Measurements from ENCODE around the gene CCDC27. TPM values are rescaled to one million over a fixed set of nuclear protein-coding genes. Genes with fewer than 3 reads are reported as not detected.

CCDC27 gene
- total RNA-seq, 1 experiment from 2014 or later, result not detected

DNA sequence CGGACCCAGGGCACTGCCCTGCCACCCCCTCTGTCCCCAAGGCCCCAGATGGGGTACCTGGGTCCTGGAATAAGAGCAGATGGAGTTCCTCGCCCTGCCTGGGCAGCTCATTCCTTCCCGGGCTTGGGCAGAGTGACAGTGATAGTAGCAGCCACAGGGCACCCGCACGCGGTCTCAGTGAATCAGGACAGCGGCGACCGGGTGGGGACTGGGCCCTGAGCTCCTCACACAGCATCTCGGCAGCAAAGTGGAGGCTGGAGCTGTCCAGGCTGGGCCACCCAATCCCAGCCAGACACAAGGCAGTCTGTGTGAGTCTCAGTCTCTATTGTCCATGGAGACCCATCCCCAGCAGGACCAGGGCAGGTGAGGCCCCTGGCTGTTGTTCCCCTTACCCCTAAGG is 37.4 kb upstream of the CCDC27 start:
- intact Hi-C loops (cut with micrococcal nuclease; ENCODE audit: unreplicated experiment) (no loop called here), in situ Hi-C loops (cut with HindIII; ENCODE audit: low pct_unique_long_range_greater_than_20kb, low sequenced_read_pairs) (no loop called here)
- ChIA-PET POLR2A (no interaction called here), CTCF (interaction anchor here (0.7 kb wide), 1 partner anchor 10 kb away, joined by 5 read pairs; no protein-coding TSS in a partner anchor)
- H3K9me3 ChIP-seq (ENCODE audit: control insufficient read depth, insufficient read depth, low read depth, low read length), result no peaks in the 10 kb centered on the region
- H3K27ac ChIP-seq (ENCODE audit: low read length), result no peak overlapping the region
- no peaks in the 10 kb centered on the region for H3K36me3 ChIP-seq (ENCODE audit: control insufficient read depth, insufficient read depth, low read length)
- TF ChIP-seq CTCF (IDR thresholded peaks at IDR 0.05) (no peak), POLR2AphosphoS5 (IDR thresholded peaks at IDR 0.05; ENCODE audit: low read depth, low read length) (no peak), REST (IDR thresholded peaks at IDR 0.05; ENCODE audit: insufficient read depth in 1 of 2, low read depth in 2 of 2, low read length in 1 of 2) (0 out of 4 replicates have a peak, but pooled peaks of 1 of the 2 experiments have one; percentile 35), TCF7L2 (IDR thresholded peaks at IDR 0.05; ENCODE audit: low read depth, low read length) (no peak), SIN3A (IDR thresholded peaks at IDR 0.05; ENCODE audit: borderline replicate concordance, insufficient read depth, low read depth, low read length) (no peak)
- DNase-seq (ENCODE audit: low read depth, low spot score), result no peak
- no peaks in the 10 kb centered on the region for H3K27me3 ChIP-seq (ENCODE audit: control insufficient read depth, insufficient read depth, low read length)
- H3K4me1 ChIP-seq (ENCODE audit: control insufficient read depth, insufficient read depth, low read length), result peaks cover 10% of the 10 kb centered on the region; the same call in 1 of the 2 replicates
- H3K4me3 ChIP-seq (ENCODE audit: low read depth in 2 of 2, low read length in 2 of 2), result no peak overlapping the region
- ATAC-seq, result no peak
- BruUV-seq (replicated peaks), result no TSS peak

DNA sequence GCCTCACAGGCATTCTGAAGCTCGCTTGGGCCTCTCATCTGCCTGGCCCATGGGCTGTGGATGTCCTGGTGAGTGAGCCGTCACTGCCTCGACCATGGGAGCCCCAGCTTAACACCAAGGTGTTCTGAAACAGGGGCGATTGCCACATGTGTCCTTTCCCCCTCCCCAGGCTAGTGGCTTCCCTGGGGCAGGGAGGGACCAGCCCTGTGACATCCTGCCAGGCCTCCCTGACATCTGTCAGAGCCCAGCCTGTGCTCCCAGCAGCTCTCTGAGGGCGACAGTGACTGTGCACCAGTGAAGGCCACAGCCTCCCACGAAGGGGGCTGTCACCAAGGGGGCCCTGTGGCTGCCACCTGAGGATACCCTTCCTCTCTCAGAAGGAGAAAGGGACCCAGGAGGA is 35.9 kb upstream of the CCDC27 start:
- POLR2A ChIA-PET, result no interaction called here
- Histone ChIP-seq H3K27ac (ENCODE audit: low read length) (no peak overlapping the region), H3K4me3 (ENCODE audit: low read depth in 2 of 2, low read length in 2 of 2) (no peak overlapping the region), H3K9me3 (ENCODE audit: control insufficient read depth, insufficient read depth, low read depth, low read length) (no peaks in the 10 kb centered on the region), H3K36me3 (ENCODE audit: control insufficient read depth, insufficient read depth, low read length) (no peaks in the 10 kb centered on the region), H3K4me1 (ENCODE audit: control insufficient read depth, insufficient read depth, low read length) (peaks cover 13% of the 10 kb centered on the region), H3K27me3 (ENCODE audit: control insufficient read depth, insufficient read depth, low read length) (no peaks in the 10 kb centered on the region)
- TF ChIP-seq REST (IDR thresholded peaks at IDR 0.05; ENCODE audit: insufficient read depth in 1 of 2, low read depth in 2 of 2, low read length in 1 of 2) (no peak), CTCF (IDR thresholded peaks at IDR 0.05) (no peak), SIN3A (IDR thresholded peaks at IDR 0.05; ENCODE audit: borderline replicate concordance, insufficient read depth, low read depth, low read length) (no peak), POLR2AphosphoS5 (IDR thresholded peaks at IDR 0.05; ENCODE audit: low read depth, low read length) (no peak), TCF7L2 (IDR thresholded peaks at IDR 0.05; ENCODE audit: low read depth, low read length) (no peak)
- CTCF ChIA-PET, result interaction anchor here (1.5 kb wide), 1 partner anchor 8 kb away, joined by 4 read pairs; no protein-coding TSS in a partner anchor
- in situ Hi-C loops (cut with HindIII; ENCODE audit: low pct_unique_long_range_greater_than_20kb, low sequenced_read_pairs) (no loop called here), intact Hi-C loops (cut with micrococcal nuclease; ENCODE audit: unreplicated experiment) (no loop called here)
- DNase-seq (ENCODE audit: low read depth, low spot score), result no peak
- no TSS peak for BruUV-seq (replicated peaks)
- no peak for ATAC-seq
